CD4-positive, alpha-beta T cell treated with Interleukin-4 for 1 hour (primary cell): ENCODE measurements around the gene TOM1.

ENCODE experiments used
- DNase-seq, 2 donors: peaks; one replicate each; pipeline ENCODE4 v3.0.0-alpha.2; 2020 to 2022

TOM1 gene

GRCh38 chr22:35325209-35325608 is 25.5 kb downstream of the TOM1 start:
- DNase-seq = no peak

GRCh38 chr22:35326854-35327562 is 27.3 kb downstream of the TOM1 start:
- DNase-seq = no peak

- no peak for DNase-seq
These were observed 28.2 kb downstream of the TOM1 start for GRCh38 chr22:35327690-35328471.

DNA sequence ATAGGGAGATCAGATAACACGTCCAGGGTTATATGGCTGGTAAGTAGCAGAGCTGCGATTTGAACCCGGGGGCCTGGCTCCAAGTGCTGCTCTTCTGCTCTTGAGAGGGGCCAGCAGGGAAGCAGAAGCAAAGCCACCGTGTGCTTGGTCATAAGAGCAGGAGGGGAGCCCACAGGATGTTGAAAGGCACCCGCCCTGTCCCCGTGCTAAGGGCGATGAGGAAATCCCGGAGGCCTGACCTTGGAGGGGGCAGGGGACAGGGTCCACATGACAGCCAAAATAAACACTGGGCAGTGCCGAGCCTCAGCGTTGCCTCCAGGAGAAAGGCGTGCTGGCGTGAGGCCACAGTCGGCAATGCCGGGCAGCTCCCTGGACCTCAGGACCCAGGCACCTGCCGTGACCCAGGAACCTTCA is 28.8 kb downstream of the TOM1 start:
- DNase-seq = peak in 1 of 2 donors; percentile 59

DNA sequence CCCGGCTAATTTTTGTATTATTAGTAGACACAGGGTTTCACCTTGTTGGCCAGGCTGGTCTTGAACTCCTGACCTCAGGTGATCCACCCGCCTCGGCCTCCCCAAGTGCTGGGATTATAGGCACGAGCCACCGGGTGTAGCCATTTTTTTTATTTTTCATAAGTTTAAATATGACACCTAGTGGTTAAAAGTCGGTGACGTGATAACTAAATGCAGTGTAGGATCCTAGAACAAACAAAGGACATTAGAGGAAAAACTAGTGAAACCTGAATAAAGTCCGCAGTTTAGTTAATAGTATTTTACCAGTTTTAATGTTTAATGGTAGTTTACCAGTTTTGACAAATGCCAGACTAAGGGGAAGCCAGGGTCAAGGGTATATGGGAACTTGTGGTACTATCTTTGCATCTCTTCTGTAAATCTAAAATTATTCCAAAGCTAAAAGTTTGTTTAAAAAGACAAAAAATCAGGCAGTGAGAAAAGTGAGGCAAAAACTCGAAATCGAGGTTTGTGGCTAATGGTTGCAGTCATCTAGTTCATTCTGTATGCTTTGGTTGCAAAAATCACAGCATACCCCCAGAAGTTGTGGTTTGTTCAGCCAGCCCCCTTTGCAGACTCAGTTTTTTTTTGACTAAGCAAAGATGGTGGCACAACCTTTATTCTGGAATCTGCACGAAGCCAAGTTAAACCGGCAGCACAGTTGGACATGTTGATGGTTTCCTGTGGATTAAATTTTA is 29.6 kb downstream of the TOM1 start:
- no peak for DNase-seq

DNA sequence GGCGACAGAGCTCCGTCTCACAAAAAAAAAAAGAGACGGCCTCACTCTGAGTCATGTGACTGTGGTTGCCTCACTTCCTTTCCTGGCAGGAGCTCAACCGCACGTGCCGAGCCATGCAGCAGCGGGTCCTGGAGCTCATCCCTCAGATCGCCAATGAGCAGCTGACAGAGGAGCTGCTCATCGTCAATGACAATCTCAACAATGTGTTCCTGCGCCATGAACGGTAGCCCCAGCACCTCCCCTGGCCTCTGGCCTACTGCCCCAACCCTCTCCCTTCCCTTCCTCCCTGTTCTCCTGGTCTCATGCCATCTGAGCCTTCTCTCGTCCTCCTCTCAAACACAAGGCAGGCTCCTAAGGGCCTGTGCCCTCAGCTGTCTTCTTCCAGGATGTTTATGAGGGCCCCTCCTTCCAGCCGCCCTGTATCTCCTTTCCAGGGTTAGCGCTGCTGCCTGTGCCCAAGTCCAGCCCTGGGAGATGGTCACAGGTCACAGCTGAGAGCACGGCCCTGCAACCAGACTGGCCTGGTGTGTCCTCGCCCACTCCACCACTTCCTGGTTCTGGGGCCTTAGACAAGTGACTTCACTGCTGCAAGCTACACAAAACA is 30.7 kb downstream of the TOM1 start:
- peak; percentile 60 to 75 for DNase-seq

GRCh38 chr22:35332278-35332677 is 32.6 kb downstream of the TOM1 start:
- DNase-seq = no peak

- no peak for DNase-seq
These were observed 33.5 kb downstream of the TOM1 start for GRCh38 chr22:35333220-35333619.

DNA sequence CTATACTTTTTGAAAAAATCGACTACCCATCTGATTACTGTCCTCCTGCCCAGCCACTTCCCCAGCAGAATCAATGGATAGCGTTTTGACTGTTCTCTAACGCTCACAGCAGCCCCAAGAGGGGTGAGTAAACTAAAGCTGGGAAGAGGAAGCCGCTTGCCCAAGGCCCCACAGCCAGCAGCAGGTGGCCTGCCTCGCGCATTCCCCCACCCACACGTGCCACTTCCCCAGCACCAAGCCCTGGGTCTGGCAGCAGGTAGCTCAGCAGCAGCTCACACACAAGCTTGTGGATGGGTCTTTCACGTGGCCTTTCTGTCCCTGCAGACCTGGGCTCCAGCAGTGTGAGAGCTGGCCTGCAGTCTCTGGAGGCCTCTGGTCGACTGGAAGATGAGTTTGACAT is 34.3 kb downstream of the TOM1 start:
- no peak for DNase-seq

GRCh38 chr22:35335468-35335867 is 35.8 kb downstream of the TOM1 start:
- no peak for DNase-seq

DNA sequence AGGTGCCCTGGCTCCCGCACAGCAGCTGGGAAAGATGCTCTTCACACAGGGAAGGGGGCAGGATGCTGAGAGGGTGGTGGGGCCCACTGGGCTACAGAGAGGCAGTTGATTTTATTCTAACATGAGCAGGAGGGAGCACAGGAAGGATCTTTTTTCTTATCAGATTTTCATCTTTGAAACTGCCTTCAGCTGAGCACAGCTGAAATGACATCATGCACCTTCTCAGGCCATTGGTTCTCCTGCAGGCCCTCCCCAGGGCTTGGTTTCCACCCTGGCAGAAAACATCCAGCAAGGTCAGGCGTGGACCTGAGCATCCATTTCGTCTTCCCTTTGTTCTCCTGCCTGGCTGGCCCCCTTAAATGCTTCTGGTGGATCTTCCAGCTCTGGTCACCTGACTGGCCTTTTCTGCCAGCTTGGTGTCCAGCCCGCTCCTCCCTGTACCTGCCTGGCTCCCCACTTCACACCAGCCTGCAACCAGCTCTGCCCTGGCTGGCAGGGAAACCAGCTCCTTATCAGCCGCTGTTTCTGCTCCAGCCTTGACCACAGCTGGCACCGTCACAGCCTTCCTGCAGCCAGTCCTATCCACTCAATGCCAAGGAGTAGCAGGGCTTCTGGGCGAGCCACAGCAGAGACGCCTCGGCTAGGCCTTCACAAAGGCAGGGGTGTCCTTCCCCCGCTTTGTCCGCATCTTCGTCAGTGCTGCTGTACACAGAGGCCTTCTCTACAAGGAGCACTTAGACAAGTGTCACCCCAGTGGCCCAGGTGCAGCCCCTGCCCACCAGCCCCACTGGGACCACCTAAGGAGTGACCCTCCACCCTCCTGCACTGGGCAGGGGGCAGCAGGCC is 36.5 kb downstream of the TOM1 start:
- DNase-seq = no peak

GRCh38 chr22:35337932-35338331 is 38.2 kb downstream of the TOM1 start:
- no peak for DNase-seq

DNA sequence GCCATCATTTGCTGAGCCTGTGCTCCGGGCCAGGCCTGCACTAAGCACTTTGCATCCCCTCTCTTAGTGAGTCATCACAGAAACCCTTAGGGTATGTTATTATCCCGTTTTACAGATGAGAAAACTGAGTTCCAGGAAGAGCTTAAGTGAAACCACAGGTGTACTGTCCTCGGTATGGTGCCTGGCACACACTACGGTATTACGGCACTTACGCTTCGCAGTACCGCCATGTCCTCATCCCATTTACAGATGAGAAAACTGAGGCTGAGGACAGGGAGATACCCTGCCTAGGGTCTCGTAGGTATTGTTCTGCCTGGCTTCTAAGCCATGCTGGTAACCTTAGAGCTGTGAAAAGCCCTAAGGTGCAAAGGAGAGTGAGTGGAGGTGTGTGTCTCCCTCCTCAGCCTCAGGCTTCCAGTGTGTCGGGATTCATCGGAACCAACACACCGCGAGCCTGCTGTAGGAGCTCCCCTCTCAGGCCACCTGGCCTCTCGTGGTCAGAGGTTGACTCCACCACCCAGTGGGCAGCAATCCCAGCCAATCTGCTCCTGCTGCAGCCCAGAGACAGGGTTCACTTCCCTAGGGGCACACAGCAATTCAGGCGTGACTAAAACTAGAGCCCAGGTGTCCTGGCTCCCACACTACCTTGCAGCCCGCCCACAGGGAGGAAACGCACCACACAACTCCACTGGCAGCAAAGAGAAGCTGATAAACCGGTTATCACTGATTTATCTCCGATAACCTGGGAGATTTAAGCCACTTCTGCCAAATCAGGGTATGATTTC is 41.6 kb downstream of the TOM1 start:
- no peak for DNase-seq

- no peak for DNase-seq
These were observed 42.7 kb downstream of the TOM1 start for GRCh38 chr22:35342390-35342789.

GRCh38 chr22:35343664-35344550 is 44.2 kb downstream of the TOM1 start:
- DNase-seq = no peak

DNA sequence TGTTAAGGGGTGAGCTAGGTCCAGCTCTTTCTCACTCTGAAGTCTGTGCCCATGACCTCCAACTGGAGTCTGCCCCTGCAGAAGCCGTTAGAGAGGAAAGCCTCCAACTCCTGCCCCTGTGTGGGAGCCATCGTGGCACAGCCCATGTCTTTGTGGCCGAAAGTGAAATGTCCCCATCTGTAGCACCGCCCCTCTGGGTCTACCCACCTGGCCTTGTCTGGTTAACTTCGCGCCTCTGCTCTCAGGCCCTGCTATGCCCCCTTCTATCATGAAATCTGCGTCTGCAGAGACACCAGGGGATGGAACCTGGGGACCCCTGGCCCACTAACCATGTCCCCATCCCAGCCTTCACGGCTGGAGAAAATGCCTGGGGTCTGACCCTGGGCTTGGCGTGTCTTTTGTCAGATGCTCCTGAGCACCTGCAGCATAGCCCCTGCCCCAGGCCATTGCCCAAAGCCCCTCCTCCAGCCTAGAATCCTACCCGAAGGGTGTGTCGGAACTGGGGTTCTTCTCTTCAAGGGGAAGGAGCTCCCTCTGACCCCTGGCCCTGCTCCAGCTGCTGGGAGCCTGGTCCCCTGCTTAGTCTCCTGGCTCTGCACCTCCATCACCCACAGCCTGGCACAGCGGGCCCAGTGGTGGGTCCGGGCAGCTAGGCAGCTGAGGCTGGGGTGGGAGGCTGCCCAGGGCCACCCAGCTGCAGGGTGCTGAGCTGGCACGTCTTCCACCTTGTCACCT is 45.4 kb downstream of the TOM1 start:
- DNase-seq = no peak

- DNase-seq = no peak
These were observed 46.3 kb downstream of the TOM1 start for GRCh38 chr22:35345808-35346505.

- DNase-seq = no peak
These were observed 47.0 kb downstream of the TOM1 start for GRCh38 chr22:35346596-35347220.

DNA sequence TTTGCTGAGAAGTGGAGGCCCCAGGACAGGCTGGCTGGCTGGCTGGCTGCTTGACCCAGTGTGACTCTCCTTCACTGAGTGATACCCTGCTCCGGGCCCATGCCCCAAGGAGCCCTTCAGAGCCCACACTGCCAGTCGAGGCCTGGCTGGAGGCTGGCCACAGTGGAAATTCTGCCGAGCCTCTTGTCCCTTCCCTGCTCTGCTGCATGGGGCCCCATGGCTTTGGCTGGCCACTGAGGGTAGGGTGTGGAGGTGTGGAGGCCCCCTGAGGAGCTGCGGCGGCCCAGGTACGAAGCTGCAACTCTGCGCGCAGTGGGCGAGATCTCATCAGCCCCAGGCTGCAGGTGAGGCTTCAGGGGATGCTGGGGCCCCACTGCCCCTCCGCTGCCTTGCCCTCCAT is 47.8 kb downstream of the TOM1 start:
- DNase-seq = no peak
